SU-DHL-6 (cell line): ENCODE measurements around the gene RIMBP2.
"Not testable (repeated sequence)": the region's sequence is repeated elsewhere in the genome, so short reads cannot be mapped to it uniquely, and the experiment has no call there.

Experiments
- EZH2phosphoT487 ChIP-seq: fragments of 200-600 bp; sonication (generic), shearing (Covaris generic); conservative IDR thresholded peaks from 2 replicates; pipeline ENCODE4 v1.6.1; 2018; ENCODE audit warnings: mild to moderate bottlenecking, antibody characterized with exemption, low read length, moderate library complexity, mixed read lengths
- TF ChIP-seq, protein P1 (sequence below): fragments of 200-600 bp; sonication (generic); IDR thresholded peaks from one replicate; pipeline ENCODE4 v1.5.1; 2017; ENCODE audit warnings: antibody characterized with exemption, mild to moderate bottlenecking, low read length, moderate library complexity; ENCODE audit not compliant: insufficient read depth, poor library complexity, severe bottlenecking

GRCh38 chr12:130738403-130738802 is 22.3 kb upstream of the RIMBP2 start:
- TF ChIP-seq, protein P1, sequence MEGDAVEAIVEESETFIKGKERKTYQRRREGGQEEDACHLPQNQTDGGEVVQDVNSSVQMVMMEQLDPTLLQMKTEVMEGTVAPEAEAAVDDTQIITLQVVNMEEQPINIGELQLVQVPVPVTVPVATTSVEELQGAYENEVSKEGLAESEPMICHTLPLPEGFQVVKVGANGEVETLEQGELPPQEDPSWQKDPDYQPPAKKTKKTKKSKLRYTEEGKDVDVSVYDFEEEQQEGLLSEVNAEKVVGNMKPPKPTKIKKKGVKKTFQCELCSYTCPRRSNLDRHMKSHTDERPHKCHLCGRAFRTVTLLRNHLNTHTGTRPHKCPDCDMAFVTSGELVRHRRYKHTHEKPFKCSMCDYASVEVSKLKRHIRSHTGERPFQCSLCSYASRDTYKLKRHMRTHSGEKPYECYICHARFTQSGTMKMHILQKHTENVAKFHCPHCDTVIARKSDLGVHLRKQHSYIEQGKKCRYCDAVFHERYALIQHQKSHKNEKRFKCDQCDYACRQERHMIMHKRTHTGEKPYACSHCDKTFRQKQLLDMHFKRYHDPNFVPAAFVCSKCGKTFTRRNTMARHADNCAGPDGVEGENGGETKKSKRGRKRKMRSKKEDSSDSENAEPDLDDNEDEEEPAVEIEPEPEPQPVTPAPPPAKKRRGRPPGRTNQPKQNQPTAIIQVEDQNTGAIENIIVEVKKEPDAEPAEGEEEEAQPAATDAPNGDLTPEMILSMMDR, result not testable (repeated sequence)
- TF ChIP-seq EZH2phosphoT487, result not testable (repeated sequence)
